Endothelial cell of umbilical vein (primary cell): ENCODE measurements around the gene EIF5B. TPM values are rescaled to one million over a fixed set of nuclear protein-coding genes. Genes with fewer than 3 reads are reported as not detected.
"Not testable (repeated sequence)": the region's sequence is repeated elsewhere in the genome, so short reads cannot be mapped to it uniquely, and the experiment has no call there.

Experiments
- BruUV-seq: library from RNA; stranded (reverse); fragments of 400-500 nt; replicated peaks from 2 replicates; lab custom pipeline; 2021; lab: Mats Ljungman, UMichigan
- CTCF ChIA-PET: fragments of 300-600, 350-600 bp; sonication (Branson Sonifier 250); formaldehyde crosslinking; loops from one replicate; lab custom pipeline; 2021; ENCODE audit warnings: antibody characterized with exemption, inconsistent platforms; lab: Charles Lee
- POLR2A ChIA-PET: fragments of 300-600, 350-600 bp; sonication (Branson Sonifier 250); formaldehyde crosslinking; loops from one replicate; lab custom pipeline; 2021; ENCODE audit warnings: antibody characterized with exemption, inconsistent platforms; lab: Charles Lee
- DNase-seq: peaks from one replicate; pipeline ENCODE4 v3.0.0-alpha.2; 2011; ENCODE audit warnings: low read depth, low spot score
- FAIRE-seq: peaks from 2 replicates; lab custom pipeline; 2011; peaks lifted over from hg19 to GRCh38; lab: Jason Lieb, UNC
- H2AFZ ChIP-seq: 2 replicates; pipeline ENCODE4 v1.6.0; 2012; ENCODE audit warnings: low read depth, low read length, control low read depth, inconsistent platforms
- H3K27ac ChIP-seq: 2 replicates; pipeline ENCODE4 v1.5.1; 2011; ENCODE audit warnings: low read depth, mild to moderate bottlenecking, control low read depth, low read length, moderate library complexity; ENCODE audit not compliant: insufficient read depth
- H3K27me3 ChIP-seq, 2 experiments: 2 replicates each; pipeline versions ENCODE4 v1.6.0 to v1.6.1; 2011; ENCODE audit warnings: low read length in 2 of 2, mixed read lengths in 1 of 2; ENCODE audit not compliant: control insufficient read depth in 2 of 2, insufficient read depth in 2 of 2
- H3K36me3 ChIP-seq, 2 experiments: 2 replicates in 1 of 2; 3 replicates in 1 of 2; pipeline ENCODE4 v1.5.1; 2011; ENCODE audit warnings: low read length in 2 of 2, mild to moderate bottlenecking in 1 of 2, moderate library complexity in 1 of 2; ENCODE audit not compliant: control insufficient read depth in 2 of 2, insufficient read depth in 2 of 2; ENCODE audit errors: extremely low read depth in 1 of 2
- H3K4me1 ChIP-seq: 3 replicates; pipeline ENCODE4 v1.5.1; 2011; ENCODE audit warnings: mild to moderate bottlenecking, low read length; ENCODE audit not compliant: control insufficient read depth, insufficient read depth; ENCODE audit errors: extremely low read depth
- H3K4me2 ChIP-seq: 2 replicates; pipeline ENCODE4 v1.6.1; 2011; ENCODE audit warnings: low read length, control low read depth, mixed read lengths; ENCODE audit not compliant: insufficient read depth
- H3K4me3 ChIP-seq, 3 experiments: fragments of 200-600 bp in 1 of 3; sonication (generic), shearing (Covaris generic) in 1 of 3; replicated peaks in 1 of 3; 2 replicates each; pipeline ENCODE4 v1.5.1; 2011 to 2016; ENCODE audit warnings: control low read depth in 3 of 3, low read length in 3 of 3, mild to moderate bottlenecking in 2 of 3, inconsistent platforms in 1 of 3, low read depth in 1 of 3, moderate library complexity in 1 of 3; ENCODE audit not compliant: insufficient read depth in 1 of 3
- H3K79me2 ChIP-seq: 2 replicates; pipeline ENCODE4 v1.6.0; 2012; ENCODE audit warnings: low read length, inconsistent platforms; ENCODE audit not compliant: control insufficient read depth, insufficient read depth
- H3K9ac ChIP-seq: replicated peaks from 2 replicates; pipeline ENCODE3; 2011; ENCODE audit warnings: low read length, control low read depth; ENCODE audit not compliant: insufficient read depth; ENCODE audit errors: extremely low read depth
- H3K9me1 ChIP-seq: replicated peaks from 3 replicates; pipeline ENCODE4 v1.6.0; 2011; ENCODE audit warnings: mild to moderate bottlenecking, low read length; ENCODE audit not compliant: control insufficient read depth, insufficient read depth; ENCODE audit errors: extremely low read depth
- H3K9me3 ChIP-seq: replicated peaks from 2 replicates; pipeline ENCODE4 v1.5.1; 2012; ENCODE audit warnings: low read length, inconsistent platforms; ENCODE audit not compliant: control insufficient read depth, insufficient read depth
- H4K20me1 ChIP-seq: replicated peaks from 2 replicates; pipeline ENCODE3; 2011; ENCODE audit warnings: mild to moderate bottlenecking, low read length; ENCODE audit not compliant: control insufficient read depth, insufficient read depth; ENCODE audit errors: extremely low read depth
- EZH2 ChIP-seq: IDR thresholded peaks from 2 replicates; pipeline ENCODE4 v1.6.1; 2012; ENCODE audit warnings: borderline replicate concordance, low read depth, mild to moderate bottlenecking, moderate library complexity, low read length, inconsistent platforms; ENCODE audit not compliant: severe bottlenecking
- FOS ChIP-seq: IDR thresholded peaks from 2 replicates; pipeline ENCODE4 v1.6.1; 2011; ENCODE audit warnings: mild to moderate bottlenecking, low read length, moderate library complexity, borderline replicate concordance; ENCODE audit not compliant: insufficient read depth
- GATA2 ChIP-seq: IDR thresholded peaks from 2 replicates; pipeline ENCODE4 v1.7.0; 2011; ENCODE audit warnings: low read depth, mild to moderate bottlenecking, moderate library complexity, mixed read lengths, low read length; ENCODE audit not compliant: insufficient read length, insufficient read depth
- JUN ChIP-seq: IDR thresholded peaks from 2 replicates; pipeline ENCODE4 v1.6.1; 2011; ENCODE audit warnings: borderline replicate concordance, low read depth; ENCODE audit not compliant: insufficient read length, insufficient read depth
- MYC ChIP-seq: IDR thresholded peaks from one replicate; pipeline ENCODE4 v1.6.1; 2011; ENCODE audit warnings: mild to moderate bottlenecking, low read depth, low read length
- POLR2A ChIP-seq: IDR thresholded peaks from 2 replicates; pipeline ENCODE4 v1.6.1; 2012; ENCODE audit warnings: low read depth, mild to moderate bottlenecking, control low read depth, low read length
- POLR2AphosphoS5 ChIP-seq: IDR thresholded peaks from 2 replicates; pipeline ENCODE4 v1.6.1; 2012; ENCODE audit warnings: low read depth, mild to moderate bottlenecking, control low read depth, low read length, moderate library complexity; ENCODE audit not compliant: insufficient read depth
- dilution Hi-C: fragments of 300-500 bp; cut with MboI; formaldehyde crosslinking; loops from one replicate; pipeline ENCODE4 v1.15.0; 2019; ENCODE audit warnings: low sequenced_read_pairs; ENCODE audit not compliant: extremely low pct_ligation_motif_present
- intact Hi-C: fragments of 100-400 bp; cut with micrococcal nuclease; formaldehyde crosslinking; loops from one replicate; pipeline ENCODE4 v1.10.0; 2022
- polyA plus RNA-seq, 4 experiments: library from polyadenylated mRNA; depleted of rRNA in 3 of 4; stranded (reverse) in 3 of 4; unstranded in 1 of 4; fragments of >200 nt; gene quantifications; 2 replicates each; pipeline versions ENCODE4 v1.2.1 to v1.2.3, GENCODE V29; 2011 to 2012; ENCODE audit warnings: missing spikeins in 1 of 4
- total RNA-seq: library from RNA; stranded (reverse); gene quantifications from 2 replicates; pipeline ENCODE4 v1.2.3, GENCODE V29; 2021
- TF ChIP-seq, protein P1 (sequence below), 2 donors: IDR thresholded peaks; 1 replicate in 1 of 2; 2 replicates in 1 of 2; pipeline ENCODE4 v1.5.1; 2011; ENCODE audit warnings: low read length in 2 of 2, mild to moderate bottlenecking in 2 of 2, moderate library complexity in 2 of 2, control low read depth in 1 of 2, inconsistent platforms in 1 of 2, low read depth in 1 of 2; ENCODE audit not compliant: insufficient read depth in 1 of 2; ENCODE audit errors: extremely low read depth in 1 of 2
- TF ChIP-seq, protein P2 (sequence below): IDR thresholded peaks from 2 replicates; pipeline ENCODE4 v1.6.1; 2011; ENCODE audit not compliant: insufficient read depth, insufficient read length

Gene EIF5B
- total and polyA plus RNA-seq, 2 donors (not counting 3 experiments of a cell fraction or from before 2014, with no cell fraction given) = 10.1 to 54.5 TPM

GRCh38 chr2:99342536-99342935, 5.3 kb downstream of the EIF5B start:
- Histone ChIP-seq H3K36me3 (no peaks in the 10 kb centered on the region), H3K9me3 (no peaks in the 10 kb centered on the region), H3K27ac (no peak overlapping the region), H3K4me2 (no peak overlapping the region), H3K4me3 (no peak overlapping the region), H3K27me3 (no peaks in the 10 kb centered on the region), H3K4me1 (peaks cover 9% of the 10 kb centered on the region), H3K9me1 (no peaks in the 10 kb centered on the region), H3K9ac (no peak overlapping the region), H4K20me1 (no peaks in the 10 kb centered on the region), H3K79me2 (peaks cover 98% of the 10 kb centered on the region), H2AFZ (no peak overlapping the region)
- ChIA-PET POLR2A (no interaction called here), CTCF (no interaction called here)
- FAIRE-seq (no peak), DNase-seq (no peak)
- intact Hi-C loops (no loop called here), dilution Hi-C loops (no loop called here)
- TF ChIP-seq GATA2 = no peak
- no peak for TF ChIP-seq JUN
- no peak for TF ChIP-seq POLR2A
- no peak for TF ChIP-seq POLR2AphosphoS5
- TF ChIP-seq FOS = no peak
- TF ChIP-seq, protein P1, sequence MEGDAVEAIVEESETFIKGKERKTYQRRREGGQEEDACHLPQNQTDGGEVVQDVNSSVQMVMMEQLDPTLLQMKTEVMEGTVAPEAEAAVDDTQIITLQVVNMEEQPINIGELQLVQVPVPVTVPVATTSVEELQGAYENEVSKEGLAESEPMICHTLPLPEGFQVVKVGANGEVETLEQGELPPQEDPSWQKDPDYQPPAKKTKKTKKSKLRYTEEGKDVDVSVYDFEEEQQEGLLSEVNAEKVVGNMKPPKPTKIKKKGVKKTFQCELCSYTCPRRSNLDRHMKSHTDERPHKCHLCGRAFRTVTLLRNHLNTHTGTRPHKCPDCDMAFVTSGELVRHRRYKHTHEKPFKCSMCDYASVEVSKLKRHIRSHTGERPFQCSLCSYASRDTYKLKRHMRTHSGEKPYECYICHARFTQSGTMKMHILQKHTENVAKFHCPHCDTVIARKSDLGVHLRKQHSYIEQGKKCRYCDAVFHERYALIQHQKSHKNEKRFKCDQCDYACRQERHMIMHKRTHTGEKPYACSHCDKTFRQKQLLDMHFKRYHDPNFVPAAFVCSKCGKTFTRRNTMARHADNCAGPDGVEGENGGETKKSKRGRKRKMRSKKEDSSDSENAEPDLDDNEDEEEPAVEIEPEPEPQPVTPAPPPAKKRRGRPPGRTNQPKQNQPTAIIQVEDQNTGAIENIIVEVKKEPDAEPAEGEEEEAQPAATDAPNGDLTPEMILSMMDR (IDR thresholded peaks at IDR 0.05; ENCODE audit: extremely low read depth in 1 of 2, insufficient read depth in 1 of 2, low read depth in 1 of 2, low read length in 2 of 2) = no peak
- TF ChIP-seq EZH2 = no peak
- TF ChIP-seq, protein P2, sequence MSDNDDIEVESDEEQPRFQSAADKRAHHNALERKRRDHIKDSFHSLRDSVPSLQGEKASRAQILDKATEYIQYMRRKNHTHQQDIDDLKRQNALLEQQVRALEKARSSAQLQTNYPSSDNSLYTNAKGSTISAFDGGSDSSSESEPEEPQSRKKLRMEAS = no peak
- TF ChIP-seq MYC = no peak
- no TSS peak for BruUV-seq

DNA sequence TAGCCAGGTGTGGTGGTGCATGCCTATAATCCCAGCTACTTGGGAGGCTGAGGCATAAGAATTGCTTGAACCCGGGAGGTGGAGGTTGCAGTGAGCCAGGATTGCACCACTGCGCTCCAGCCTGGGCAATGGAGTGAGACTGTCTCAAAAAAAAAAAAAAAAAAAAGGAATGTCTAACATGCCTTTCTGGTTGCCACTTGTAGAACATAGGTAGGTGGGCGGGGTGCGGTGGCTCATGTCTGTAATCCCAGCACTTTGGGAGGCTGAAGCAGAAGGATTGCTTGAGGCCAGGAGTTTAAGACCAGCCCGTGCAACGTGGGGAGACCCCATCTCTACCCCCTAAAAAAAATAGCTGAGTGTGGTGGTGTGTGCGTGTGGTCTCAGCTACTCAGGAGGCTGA, 8.3 kb downstream of the EIF5B start:
- BruUV-seq, FAIRE-seq, dilution Hi-C loops, H3K27me3 ChIP-seq, H3K4me3 ChIP-seq, POLR2A ChIA-PET, H4K20me1 ChIP-seq, H3K9ac ChIP-seq, H2AFZ ChIP-seq, H3K4me1 ChIP-seq, H3K4me2 ChIP-seq, H3K9me1 ChIP-seq, H3K27ac ChIP-seq, H3K36me3 ChIP-seq, CTCF ChIA-PET, DNase-seq, intact Hi-C loops, H3K9me3 ChIP-seq: not testable (repeated sequence)
- peaks cover 99% of the 10 kb centered on the region for H3K79me2 ChIP-seq
